Glomerular visceral epithelial cell (primary cell): Measurements from ENCODE around the gene CTSO.
"Not testable (repeated sequence)": the region's sequence is repeated elsewhere in the genome, so short reads cannot be mapped to it uniquely, and the experiment has no call there.

Source experiments
- DNase-seq: peaks from one replicate; pipeline ENCODE4 v3.0.0-alpha.2; 2016; ENCODE audit errors: extremely low spot score

Gene CTSO

GRCh38 chr4:155907556-155907955, 46.1 kb downstream of the CTSO start:
- DNase-seq: no peak

GRCh38 chr4:155906554-155907247, 47.0 kb downstream of the CTSO start:
- peak; percentile 84 for DNase-seq

GRCh38 chr4:155904331-155904730, 49.3 kb downstream of the CTSO start:
- no peak for DNase-seq

GRCh38 chr4:155903453-155903852, 50.2 kb downstream of the CTSO start, which contains the start of gene TDO2:
Gene TDO2, plus strand, starts transcription at chr4:155903696. Its CDS starts 63 bp downstream, at chr4:155903759.
- no peak for DNase-seq

GRCh38 chr4:155901013-155901412, 52.7 kb downstream of the CTSO start:
- no peak for DNase-seq

- peak; percentile 36 for DNase-seq
Measured at GRCh38 chr4:155900381-155900780, 53.3 kb downstream of the CTSO start.

- no peak for DNase-seq
Measured at GRCh38 chr4:155899891-155900290, 53.8 kb downstream of the CTSO start.

GRCh38 chr4:155898371-155898770, 55.3 kb downstream of the CTSO start:
- not testable (repeated sequence) for DNase-seq

- no peak for DNase-seq
Measured at GRCh38 chr4:155891058-155891457, 62.6 kb downstream of the CTSO start.

- no peak for DNase-seq
Measured at GRCh38 chr4:155889946-155890345, 63.7 kb downstream of the CTSO start.

- DNase-seq: peak; percentile 80
Measured at GRCh38 chr4:155889031-155889793, 64.5 kb downstream of the CTSO start.

GRCh38 chr4:155887847-155888570, 65.7 kb downstream of the CTSO start:
- no peak for DNase-seq

GRCh38 chr4:155887045-155887444, 66.6 kb downstream of the CTSO start:
- DNase-seq: no peak

GRCh38 chr4:155885666-155886065, 68.0 kb downstream of the CTSO start:
- DNase-seq: no peak

- DNase-seq: no peak
Measured at GRCh38 chr4:155883895-155884294, 69.8 kb downstream of the CTSO start.

- DNase-seq: no peak
Measured at GRCh38 chr4:155881555-155881954, 72.1 kb downstream of the CTSO start.

- DNase-seq: no peak
Measured at GRCh38 chr4:155879767-155880166, 73.9 kb downstream of the CTSO start.

GRCh38 chr4:155878611-155879010, 75.1 kb downstream of the CTSO start:
- no peak for DNase-seq

GRCh38 chr4:155877971-155878370, 75.7 kb downstream of the CTSO start:
- DNase-seq: no peak

GRCh38 chr4:155875878-155876277, 77.8 kb downstream of the CTSO start:
- DNase-seq: no peak
